Skin of body (tissue), 2 donors: ENCODE measurements around the gene TMEM117. TPM values are rescaled to one million over a fixed set of nuclear protein-coding genes. Genes with fewer than 3 reads are reported as not detected.
A peak's percentile ranks its signal among the peaks of the same experiment; 100 is the strongest.

Experiments used
- DNase-seq: peaks from one replicate; lab custom pipeline; 2025; lab: John Stamatoyannopoulos, UW
- total RNA-seq: library from RNA; depleted of rRNA; stranded (reverse); fragments of >200 nt; gene quantifications from one replicate; pipeline ENCODE4 v1.2.3, GENCODE V29; 2014

Gene TMEM117
- total RNA-seq: 21.5 TPM

- peak; percentile 42 for DNase-seq
Observed at GRCh38 chr12:43835656-43836474, at the start of gene TMEM117. TSS of gene TMEM117 (plus strand) at chr12:43836081.

DNA sequence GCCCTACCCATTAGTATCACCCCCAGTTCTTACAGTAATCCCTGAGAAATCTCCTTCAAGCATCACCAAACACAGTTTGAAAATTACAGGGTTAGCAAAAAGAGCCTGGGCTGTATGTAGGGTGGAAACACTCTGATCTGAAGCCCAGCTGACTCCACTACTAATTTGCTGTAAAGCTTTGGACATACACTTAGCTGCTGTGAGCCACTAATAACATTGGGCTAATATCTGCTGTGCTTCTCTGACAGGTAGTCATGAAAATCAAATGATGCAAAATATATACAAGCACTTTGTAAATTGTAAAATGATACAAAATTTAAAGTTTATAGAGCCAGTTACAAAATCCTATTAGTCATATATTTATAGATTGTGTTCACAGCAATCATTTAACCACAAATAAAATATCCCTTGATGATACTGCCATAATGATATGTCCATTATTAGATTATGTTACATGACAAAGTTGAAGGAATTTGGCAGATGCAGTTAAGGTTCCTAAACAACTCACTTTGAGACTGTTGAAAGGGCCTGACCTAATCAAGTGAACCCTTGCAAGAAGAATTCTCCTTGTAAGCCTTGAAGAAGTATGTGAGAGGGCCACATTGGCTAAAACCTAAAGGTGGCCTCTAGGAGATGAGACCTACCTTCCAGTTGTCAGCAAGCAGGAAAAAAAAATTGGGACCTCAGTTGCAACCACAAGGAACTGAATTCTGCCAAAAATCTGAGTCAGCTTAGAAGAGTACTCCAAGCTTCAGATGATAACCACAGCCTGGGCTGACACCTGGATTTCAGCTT, 48.8 kb upstream of the TMEM117 start:
- DNase-seq: no peak

DNA sequence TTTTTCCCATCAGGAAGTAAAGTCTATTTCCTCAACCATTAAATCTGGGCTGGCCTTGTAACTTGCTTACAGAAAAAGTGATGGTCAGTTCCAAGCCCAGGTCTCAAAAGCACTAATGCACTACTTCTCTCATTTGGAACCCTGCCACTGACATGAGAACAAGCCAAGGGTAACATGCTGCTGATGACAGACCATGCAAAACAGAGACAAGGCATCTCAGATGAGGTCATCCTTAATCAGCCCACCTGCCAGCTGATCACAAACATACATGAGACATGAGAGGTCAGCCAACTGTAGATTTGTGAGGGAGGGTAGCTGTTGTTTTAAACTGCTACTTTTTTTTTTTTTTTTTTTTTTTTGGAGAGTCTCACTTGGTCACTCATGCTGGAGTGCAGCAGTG, 45.9 kb upstream of the TMEM117 start:
- DNase-seq: peak; percentile 23

DNA sequence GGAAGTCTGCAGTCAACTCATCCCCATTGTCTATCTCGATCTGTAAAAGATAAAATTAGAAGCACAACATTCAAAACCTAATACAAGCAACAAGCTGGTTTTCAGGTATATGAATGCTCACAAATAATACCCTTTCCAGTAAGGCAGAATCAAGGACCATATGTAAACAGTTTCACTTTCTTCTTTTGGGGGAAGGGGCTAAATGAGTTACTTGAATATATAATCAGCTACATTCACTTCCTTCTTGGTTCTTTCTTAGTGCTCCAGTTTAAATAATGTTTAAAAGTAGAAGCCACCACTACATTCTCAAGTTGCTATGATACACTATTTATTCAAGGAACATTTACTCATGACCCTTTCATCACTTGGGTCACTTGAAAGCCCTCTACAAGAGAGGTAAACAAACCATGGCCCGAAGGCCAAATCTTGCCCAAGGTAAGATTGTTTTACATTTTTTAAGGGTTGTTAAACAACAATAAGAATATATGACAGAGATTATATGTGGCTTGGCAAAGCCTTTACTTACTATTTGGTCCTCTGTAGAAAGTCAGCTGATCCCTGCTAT, 40.1 kb upstream of the TMEM117 start:
- no peak for DNase-seq

- no peak for DNase-seq
Observed at GRCh38 chr12:43797561-43798217, 38.2 kb upstream of the TMEM117 start.

- DNase-seq: no peak
Observed at GRCh38 chr12:43805149-43805859, 30.6 kb upstream of the TMEM117 start.

- peak; percentile 82 for DNase-seq
Observed at GRCh38 chr12:43805860-43806736, 29.8 kb upstream of the TMEM117 start, which contains the start of gene TWF1. TSS of gene TWF1 (minus strand) at chr12:43806317. CDS start at chr12:43806245, 72 bp downstream.

DNA sequence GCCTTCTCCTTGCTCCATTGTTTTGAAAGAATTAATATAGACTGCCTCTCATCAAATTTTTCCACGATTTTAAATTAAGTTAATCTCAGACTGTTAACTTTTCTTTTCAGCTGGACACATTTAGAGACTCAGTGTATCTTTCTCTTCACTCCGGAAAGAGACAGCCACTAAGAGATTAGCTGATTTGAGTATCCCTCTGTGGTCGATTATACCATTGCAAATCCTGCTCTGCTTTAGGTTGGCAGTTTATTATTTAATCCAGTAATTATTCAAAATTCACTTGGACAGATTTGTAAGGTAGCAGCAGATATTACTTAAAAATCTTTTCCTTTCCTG, 29.2 kb upstream of the TMEM117 start:
- DNase-seq: no peak

GRCh38 chr12:43807386-43807785, 28.5 kb upstream of the TMEM117 start:
- DNase-seq: no peak

- DNase-seq: no peak
Observed at GRCh38 chr12:43812057-43812456, 23.8 kb upstream of the TMEM117 start.

DNA sequence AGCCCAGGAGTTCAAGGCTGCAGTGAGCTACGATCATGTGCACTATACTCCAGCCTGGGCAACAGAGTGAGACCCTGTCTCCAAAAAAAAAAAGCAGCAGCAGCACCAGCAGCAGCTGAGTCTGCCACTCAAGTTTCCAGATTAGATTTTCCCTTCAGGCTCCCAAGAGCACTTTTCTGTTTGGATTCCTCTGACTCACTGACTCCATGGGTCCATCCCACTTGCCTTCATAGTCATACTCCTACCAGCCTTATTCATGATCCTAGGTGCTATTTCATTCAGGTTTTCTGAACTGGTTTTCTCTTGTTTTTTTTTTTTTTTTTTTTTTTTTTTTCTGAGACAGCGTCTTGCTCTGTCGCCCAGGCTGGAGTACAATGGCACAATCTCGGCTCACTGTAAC, 23.0 kb upstream of the TMEM117 start:
- no peak for DNase-seq

- no peak for DNase-seq
Observed at GRCh38 chr12:43815416-43815815, 20.5 kb upstream of the TMEM117 start.

- no peak for DNase-seq
Observed at GRCh38 chr12:43816168-43816567, 19.7 kb upstream of the TMEM117 start.

GRCh38 chr12:43824207-43824775, 11.6 kb upstream of the TMEM117 start:
- no peak for DNase-seq

DNA sequence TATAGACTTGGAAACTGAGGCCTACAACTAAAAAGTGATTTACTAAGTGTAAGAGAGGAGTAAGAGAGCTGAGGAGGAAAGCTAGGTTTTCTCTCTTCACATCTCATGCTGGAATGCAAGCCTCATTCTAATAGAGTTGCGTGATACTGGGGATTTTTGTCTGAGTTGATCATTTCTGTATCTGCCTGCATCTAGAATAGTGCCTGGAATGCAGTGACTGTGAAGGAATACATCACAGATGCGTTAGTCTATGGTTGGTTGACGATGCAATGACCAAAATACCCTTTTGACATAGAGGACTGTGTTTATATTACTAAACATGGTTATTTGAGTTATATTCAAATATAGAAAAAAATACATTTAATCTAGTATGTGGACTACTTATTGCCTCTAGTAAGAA, 9.2 kb upstream of the TMEM117 start:
- no peak for DNase-seq

DNA sequence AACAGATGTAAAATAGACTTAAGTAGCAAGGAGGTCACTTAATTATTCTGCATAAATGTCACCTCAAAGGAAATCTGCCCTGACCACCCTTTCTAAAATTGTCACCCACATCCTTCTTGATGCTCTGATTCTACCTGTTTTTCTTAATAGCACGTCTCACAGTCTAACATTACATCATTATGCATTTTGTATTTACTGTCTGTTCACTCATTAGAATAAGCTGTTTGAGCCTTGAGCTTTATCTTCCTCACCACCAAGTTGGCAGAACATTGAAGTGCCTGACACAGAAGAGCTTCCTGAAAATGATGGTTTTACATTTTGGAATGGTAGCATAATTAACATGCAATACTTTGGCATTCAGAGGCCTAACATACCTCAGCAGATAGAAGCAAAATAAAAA, 8.8 kb upstream of the TMEM117 start:
- DNase-seq: no peak

GRCh38 chr12:43832463-43833168, 3.3 kb upstream of the TMEM117 start:
- no peak for DNase-seq

GRCh38 chr12:43835264-43835655, 621 bp upstream of the TMEM117 start:
- no peak for DNase-seq

- peak; percentile 42 for DNase-seq
Observed at GRCh38 chr12:43836475-43836989, 651 bp downstream of the TMEM117 start.
